Measurements from ENCODE around the gene UGT1A1.
A peak's percentile ranks its signal among the peaks of the same experiment; 100 is the strongest.
"Not testable (repeated sequence)": the region's sequence is repeated elsewhere in the genome, so short reads cannot be mapped to it uniquely, and the experiment has no call there.

The UGT1A1 gene

DNA sequence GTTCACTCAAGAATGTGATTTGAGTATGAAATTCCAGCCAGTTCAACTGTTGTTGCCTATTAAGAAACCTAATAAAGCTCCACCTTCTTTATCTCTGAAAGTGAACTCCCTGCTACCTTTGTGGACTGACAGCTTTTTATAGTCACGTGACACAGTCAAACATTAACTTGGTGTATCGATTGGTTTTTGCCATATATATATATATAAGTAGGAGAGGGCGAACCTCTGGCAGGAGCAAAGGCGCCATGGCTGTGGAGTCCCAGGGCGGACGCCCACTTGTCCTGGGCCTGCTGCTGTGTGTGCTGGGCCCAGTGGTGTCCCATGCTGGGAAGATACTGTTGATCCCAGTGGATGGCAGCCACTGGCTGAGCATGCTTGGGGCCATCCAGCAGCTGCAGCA is at the start of gene UGT1A1:
Gene UGT1A1, plus strand, starts transcription at position 228 of the 400 bp plus-strand sequence. Its CDS starts 18 bp downstream, at position 246.
- Mint-ChIP-seq H3K27me3 (peaks cover 38% of the 10 kb centered on the region), H3K36me3 (ENCODE audit: insufficient read depth) (peaks cover 1% of the 10 kb centered on the region), H3K4me3 (no peak within 1 kb of the TSS), H3K27ac (ENCODE audit: low read depth) (no peak within 1 kb of the TSS), H3K9me3 (no peaks in the 10 kb centered on the region), H3K4me1 (no peaks in the 10 kb centered on the region)
- ATAC-seq (replicated peaks; ENCODE audit: extremely low read depth, poor library complexity, severe bottlenecking) (no peak), DNase-seq (ENCODE audit: low spot score in 2 of 2) (no peak)

- no peaks in the 10 kb centered on the region for H3K4me1 Mint-ChIP-seq
- DNase-seq (ENCODE audit: low spot score in 2 of 2), result peak; percentile 29 to 49
- no peaks in the 10 kb centered on the region for H3K9me3 Mint-ChIP-seq
- peaks cover 78% of the 10 kb centered on the region for H3K27me3 Mint-ChIP-seq
- ATAC-seq (replicated peaks; ENCODE audit: extremely low read depth, poor library complexity, severe bottlenecking), result no peak
- no peaks in the 10 kb centered on the region for H3K36me3 Mint-ChIP-seq (ENCODE audit: insufficient read depth)
- H3K4me3 Mint-ChIP-seq, result no peak overlapping the region
- H3K27ac Mint-ChIP-seq (ENCODE audit: low read depth), result no peak overlapping the region
Observed at GRCh38 chr2:233711312-233712008, 48.6 kb upstream of the UGT1A1 start.

GRCh38 chr2:233712611-233713261 is 47.3 kb upstream of the UGT1A1 start, which contains the start of gene UGT1A5:
TSS of gene UGT1A5 (plus strand) at chr2:233712907. CDS start at chr2:233712992, 85 bp downstream.
- Mint-ChIP-seq H3K36me3 (ENCODE audit: insufficient read depth) (no peaks in the 10 kb centered on the region), H3K27ac (ENCODE audit: low read depth) (no peak within 1 kb of the TSS), H3K27me3 (peaks cover 81% of the 10 kb centered on the region), H3K4me1 (no peaks in the 10 kb centered on the region), H3K9me3 (no peaks in the 10 kb centered on the region), H3K4me3 (no peak within 1 kb of the TSS)
- ATAC-seq (replicated peaks; ENCODE audit: extremely low read depth, poor library complexity, severe bottlenecking) (no peak), DNase-seq (ENCODE audit: low spot score in 2 of 2) (no peak)

DNA sequence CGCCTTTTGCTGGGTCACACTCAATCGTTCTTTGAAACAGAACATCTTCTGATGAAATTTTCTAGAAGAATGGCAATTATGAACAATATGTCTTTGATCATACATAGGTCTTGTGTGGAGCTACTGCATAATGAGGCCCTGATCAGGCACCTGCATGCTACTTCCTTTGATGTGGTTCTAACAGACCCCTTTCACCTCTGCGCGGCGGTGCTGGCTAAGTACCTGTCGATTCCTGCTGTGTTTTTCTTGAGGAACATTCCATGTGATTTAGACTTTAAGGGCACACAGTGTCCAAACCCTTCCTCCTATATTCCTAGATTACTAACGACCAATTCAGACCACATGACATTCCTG is 46.8 kb upstream of the UGT1A1 start:
- peaks cover 81% of the 10 kb centered on the region for H3K27me3 Mint-ChIP-seq
- H3K27ac Mint-ChIP-seq (ENCODE audit: low read depth), result no peak overlapping the region
- no peaks in the 10 kb centered on the region for H3K9me3 Mint-ChIP-seq
- no peak for ATAC-seq (replicated peaks; ENCODE audit: extremely low read depth, poor library complexity, severe bottlenecking)
- no peaks in the 10 kb centered on the region for H3K36me3 Mint-ChIP-seq (ENCODE audit: insufficient read depth)
- no peak for DNase-seq (ENCODE audit: low spot score in 2 of 2)
- no peaks in the 10 kb centered on the region for H3K4me1 Mint-ChIP-seq
- no peak overlapping the region for H3K4me3 Mint-ChIP-seq

GRCh38 chr2:233714121-233714520 is 45.9 kb upstream of the UGT1A1 start:
- ATAC-seq (replicated peaks; ENCODE audit: extremely low read depth, poor library complexity, severe bottlenecking), result no peak
- H3K4me3 Mint-ChIP-seq, result no peak overlapping the region
- no peaks in the 10 kb centered on the region for H3K9me3 Mint-ChIP-seq
- no peaks in the 10 kb centered on the region for H3K36me3 Mint-ChIP-seq (ENCODE audit: insufficient read depth)
- H3K27ac Mint-ChIP-seq (ENCODE audit: low read depth), result no peak overlapping the region
- H3K27me3 Mint-ChIP-seq, result peaks cover 82% of the 10 kb centered on the region
- H3K4me1 Mint-ChIP-seq, result no peaks in the 10 kb centered on the region
- no peak for DNase-seq (ENCODE audit: low spot score in 2 of 2)

GRCh38 chr2:233718552-233718951 is 41.5 kb upstream of the UGT1A1 start, which contains the start of gene UGT1A4:
TSS of gene UGT1A4 (plus strand) at chr2:233718736. CDS start at chr2:233718821, 85 bp downstream.
- H3K4me1 Mint-ChIP-seq, result no peaks in the 10 kb centered on the region
- H3K4me3 Mint-ChIP-seq, result no peak within 1 kb of the TSS
- H3K27me3 Mint-ChIP-seq, result peaks cover 58% of the 10 kb centered on the region
- DNase-seq (ENCODE audit: low spot score in 2 of 2) (no peak), ATAC-seq (replicated peaks; ENCODE audit: extremely low read depth, poor library complexity, severe bottlenecking) (no peak)
- H3K36me3 Mint-ChIP-seq (ENCODE audit: insufficient read depth), result no peaks in the 10 kb centered on the region
- no peak within 1 kb of the TSS for H3K27ac Mint-ChIP-seq (ENCODE audit: low read depth)
- no peaks in the 10 kb centered on the region for H3K9me3 Mint-ChIP-seq

DNA sequence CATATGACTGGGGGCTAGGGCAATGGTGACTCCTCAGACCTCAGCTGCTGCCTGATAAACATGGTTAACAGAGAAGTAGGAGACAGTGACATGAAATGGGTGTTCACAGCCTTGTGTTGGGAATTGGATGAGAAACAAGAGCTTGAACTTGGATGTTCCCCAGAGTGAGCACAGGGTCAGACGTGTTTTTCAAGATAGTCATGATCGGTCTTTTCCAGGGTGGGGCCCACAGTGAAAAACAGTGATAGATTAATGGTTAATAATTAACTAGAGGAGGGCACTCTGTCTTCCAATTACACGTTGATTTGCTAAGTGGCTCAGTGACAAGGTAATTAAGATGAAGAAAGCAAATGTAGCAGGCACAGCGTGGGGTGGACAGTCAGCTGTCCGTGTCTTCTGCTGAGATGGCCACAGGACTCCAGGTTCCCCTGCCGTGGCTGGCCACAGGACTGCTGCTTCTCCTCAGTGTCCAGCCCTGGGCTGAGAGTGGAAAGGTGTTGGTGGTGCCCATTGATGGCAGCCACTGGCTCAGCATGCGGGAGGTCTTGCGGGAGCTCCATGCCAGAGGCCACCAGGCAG is 31.3 kb upstream of the UGT1A1 start, which contains the start of gene UGT1A3:
Gene UGT1A3, plus strand, starts transcription at position 320 of the 579 bp plus-strand sequence. Its CDS starts 85 bp downstream, at position 405.
- Mint-ChIP-seq H3K36me3 (ENCODE audit: insufficient read depth) (no peaks in the 10 kb centered on the region), H3K27me3 (peaks cover 71% of the 10 kb centered on the region), H3K4me1 (no peaks in the 10 kb centered on the region), H3K4me3 (no peak within 1 kb of the TSS), H3K9me3 (no peaks in the 10 kb centered on the region), H3K27ac (ENCODE audit: low read depth) (no peak within 1 kb of the TSS)
- DNase-seq (ENCODE audit: low spot score in 2 of 2), result no peak
- ATAC-seq (replicated peaks; ENCODE audit: extremely low read depth, poor library complexity, severe bottlenecking), result no peak

DNA sequence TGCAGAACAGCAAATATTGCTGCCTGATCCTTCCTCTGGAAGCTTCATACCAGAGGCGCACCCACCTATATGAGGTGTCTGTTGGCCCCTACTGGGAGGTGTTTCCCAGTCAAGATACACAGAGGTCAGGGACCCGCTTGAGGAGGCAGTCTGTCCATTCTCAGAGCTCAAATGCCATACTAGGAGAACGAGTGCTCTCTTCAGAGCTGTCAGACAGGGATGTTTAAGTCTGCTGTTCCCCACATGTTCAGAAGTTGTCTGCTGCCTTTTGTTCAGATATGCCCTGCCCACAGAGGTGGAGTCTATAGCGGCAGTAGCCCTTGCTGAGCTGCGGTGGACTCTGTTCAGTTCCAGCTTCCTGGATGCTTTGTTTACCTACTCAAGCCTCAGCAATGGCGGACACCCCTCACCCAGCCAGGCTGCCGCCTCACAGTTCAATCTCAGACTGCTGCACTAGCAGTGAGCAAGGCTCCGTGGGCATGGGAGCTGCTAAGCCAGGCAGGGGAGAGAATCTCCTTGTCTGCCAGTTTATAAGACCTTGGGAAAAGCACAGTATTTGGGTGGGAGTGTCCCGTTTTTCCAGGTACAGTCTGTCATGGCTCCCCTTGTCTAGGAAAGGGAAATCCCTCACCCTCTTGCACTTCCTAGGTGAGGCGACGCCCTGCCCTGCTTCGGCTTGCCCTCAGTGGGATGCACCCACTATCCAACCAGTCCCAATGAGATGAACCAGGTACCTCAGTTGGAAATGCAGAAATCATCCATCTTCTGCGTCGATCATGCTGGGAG is 23.0 kb upstream of the UGT1A1 start:
- not testable (repeated sequence) for DNase-seq (ENCODE audit: low spot score in 2 of 2); H3K27ac Mint-ChIP-seq (ENCODE audit: low read depth); H3K4me1 Mint-ChIP-seq; H3K9me3 Mint-ChIP-seq; ATAC-seq (replicated peaks; ENCODE audit: extremely low read depth, poor library complexity, severe bottlenecking); H3K4me3 Mint-ChIP-seq; H3K36me3 Mint-ChIP-seq (ENCODE audit: insufficient read depth)
- peaks cover 82% of the 10 kb centered on the region for H3K27me3 Mint-ChIP-seq

DNA sequence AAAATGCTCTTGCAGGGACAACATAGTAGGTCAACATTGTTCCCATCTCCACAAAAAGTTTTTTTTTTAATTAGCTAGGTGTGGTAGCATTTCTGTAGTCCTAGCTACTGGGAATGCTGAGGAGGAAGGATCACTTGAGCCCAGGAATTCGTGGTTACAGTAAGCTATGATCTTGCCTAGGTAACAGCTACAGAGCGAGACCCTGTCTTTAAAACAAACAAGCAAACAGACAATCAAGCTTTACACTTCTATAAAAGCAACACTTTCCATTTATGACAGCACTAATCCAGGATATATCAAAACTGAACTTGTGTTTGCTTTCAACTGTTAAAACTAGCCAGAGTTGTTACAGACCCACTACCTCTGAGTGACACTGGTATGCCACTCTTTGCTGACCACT is 19.2 kb upstream of the UGT1A1 start:
- no peaks in the 10 kb centered on the region for H3K4me1 Mint-ChIP-seq
- no peak for ATAC-seq (replicated peaks; ENCODE audit: extremely low read depth, poor library complexity, severe bottlenecking)
- DNase-seq (ENCODE audit: low spot score in 2 of 2), result no peak
- H3K36me3 Mint-ChIP-seq (ENCODE audit: insufficient read depth), result no peaks in the 10 kb centered on the region
- no peaks in the 10 kb centered on the region for H3K9me3 Mint-ChIP-seq
- no peak overlapping the region for H3K4me3 Mint-ChIP-seq
- no peak overlapping the region for H3K27ac Mint-ChIP-seq (ENCODE audit: low read depth)
- peaks cover 55% of the 10 kb centered on the region for H3K27me3 Mint-ChIP-seq

DNA sequence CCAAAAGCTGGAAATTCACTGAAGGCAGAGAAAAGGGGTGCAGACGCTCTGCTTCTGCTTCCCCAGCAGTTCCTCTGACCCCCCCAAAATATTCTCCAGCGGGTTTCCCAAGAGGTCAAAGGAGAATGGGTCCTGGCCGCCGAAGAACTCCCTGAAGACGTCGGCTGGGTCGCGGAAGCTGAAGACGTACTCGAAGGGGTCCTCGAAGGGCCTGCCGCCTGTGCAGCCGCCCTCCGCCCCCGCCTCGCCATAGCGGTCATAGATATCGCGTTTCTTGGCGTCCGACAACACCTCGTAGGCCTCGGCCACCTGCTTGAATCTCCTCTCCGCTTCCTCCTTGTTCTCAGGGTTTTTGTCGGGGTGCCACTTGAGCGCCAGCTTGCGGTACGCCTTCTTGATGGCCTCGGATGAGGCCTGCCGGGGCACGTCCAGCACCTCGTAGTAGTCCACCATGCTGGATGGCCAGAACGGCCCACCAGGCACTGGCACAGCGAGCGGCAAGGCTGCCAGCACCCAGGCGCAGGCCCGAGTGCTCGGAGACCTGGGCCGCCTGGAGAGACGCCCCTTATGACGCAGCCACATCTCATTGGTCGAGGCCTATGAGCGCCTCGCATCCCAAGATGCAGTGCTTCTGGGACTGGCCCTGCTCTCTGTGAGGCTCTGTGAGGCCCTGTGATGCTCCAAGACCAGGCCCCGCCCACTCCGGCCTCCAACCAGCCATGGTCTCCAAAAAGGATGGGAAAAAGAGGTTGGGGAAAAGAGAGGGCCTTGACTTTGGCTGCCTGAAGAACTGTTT is 16.4 kb upstream of the UGT1A1 start:
- Mint-ChIP-seq H3K9me3 (no peaks in the 10 kb centered on the region), H3K4me3 (no peak overlapping the region), H3K4me1 (no peaks in the 10 kb centered on the region), H3K36me3 (ENCODE audit: insufficient read depth) (no peaks in the 10 kb centered on the region), H3K27ac (ENCODE audit: low read depth) (no peak overlapping the region), H3K27me3 (peaks cover 60% of the 10 kb centered on the region)
- DNase-seq (ENCODE audit: low spot score in 2 of 2), result no peak
- no peak for ATAC-seq (replicated peaks; ENCODE audit: extremely low read depth, poor library complexity, severe bottlenecking)

GRCh38 chr2:233745073-233745755 is 14.9 kb upstream of the UGT1A1 start:
- Mint-ChIP-seq H3K27me3 (peaks cover 60% of the 10 kb centered on the region), H3K4me3 (no peak overlapping the region), H3K36me3 (ENCODE audit: insufficient read depth) (no peaks in the 10 kb centered on the region), H3K27ac (ENCODE audit: low read depth) (no peak overlapping the region), H3K4me1 (no peaks in the 10 kb centered on the region), H3K9me3 (no peaks in the 10 kb centered on the region)
- DNase-seq (ENCODE audit: low spot score in 2 of 2), result no peak
- no peak for ATAC-seq (replicated peaks; ENCODE audit: extremely low read depth, poor library complexity, severe bottlenecking)

Measured in central memory CD8-positive, alpha-beta T cell (primary cell).